KBM-7 (cell line): Measurements from ENCODE around the gene ITPR2.

Source experiments
- DNase-seq: peaks from one replicate; pipeline ENCODE4 v3.0.0-alpha.2; 2015
- in situ Hi-C: fragments of 300-500 bp; cut with MboI; formaldehyde crosslinking; loops from 2 replicates; pipeline ENCODE4 v1.14.3; 2020; ENCODE audit warnings: low sequenced_read_pairs, low pct_unique_long_range_greater_than_20kb, mixed read lengths

Gene ITPR2

DNA sequence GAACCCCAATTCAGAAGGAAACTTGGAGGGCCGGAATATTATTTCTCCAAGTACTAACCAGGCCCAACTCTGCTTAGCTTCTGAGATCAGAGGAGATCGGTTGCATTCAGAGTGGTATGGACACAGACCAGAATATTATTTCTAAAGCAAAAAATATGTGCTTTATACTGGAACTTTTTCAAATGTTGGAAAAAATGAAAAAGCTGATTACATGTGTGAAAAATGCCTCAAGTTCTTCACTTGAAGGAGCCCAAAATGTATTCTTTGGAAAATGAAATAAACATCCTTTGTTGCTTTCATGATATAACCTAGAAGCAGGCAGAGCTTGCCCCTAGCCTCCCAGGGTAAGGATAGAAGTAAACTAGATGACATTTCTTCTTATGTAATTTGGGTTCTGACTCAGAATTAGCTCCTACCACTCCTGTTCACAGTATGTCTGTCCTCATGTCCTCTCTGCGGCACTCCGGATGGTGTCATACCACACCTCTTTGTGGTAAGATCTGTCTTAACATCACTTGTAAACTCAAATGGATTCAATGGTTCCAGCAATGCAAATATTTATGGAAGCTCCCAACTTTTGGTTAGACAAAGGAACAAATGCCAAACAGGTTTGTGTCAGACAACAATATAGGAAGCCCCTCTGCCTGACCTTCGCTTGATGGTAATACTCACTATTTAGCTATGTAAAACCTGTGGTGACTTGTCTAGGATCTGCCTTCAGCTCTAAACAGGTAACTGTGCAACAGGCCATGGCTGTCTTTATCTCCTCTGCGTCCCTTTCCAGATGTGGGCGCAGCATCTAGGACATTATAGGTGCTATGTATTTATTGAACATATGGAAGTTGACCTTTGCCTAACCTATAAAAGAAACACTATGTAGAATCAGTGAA lies 459.1 kb downstream of the ITPR2 start:
- DNase-seq = no peak
- in situ Hi-C loops = no loop called here

- in situ Hi-C loops = no loop called here
- no peak for DNase-seq
Observed at GRCh38 chr12:26372866-26373265, 460.1 kb downstream of the ITPR2 start.

DNA sequence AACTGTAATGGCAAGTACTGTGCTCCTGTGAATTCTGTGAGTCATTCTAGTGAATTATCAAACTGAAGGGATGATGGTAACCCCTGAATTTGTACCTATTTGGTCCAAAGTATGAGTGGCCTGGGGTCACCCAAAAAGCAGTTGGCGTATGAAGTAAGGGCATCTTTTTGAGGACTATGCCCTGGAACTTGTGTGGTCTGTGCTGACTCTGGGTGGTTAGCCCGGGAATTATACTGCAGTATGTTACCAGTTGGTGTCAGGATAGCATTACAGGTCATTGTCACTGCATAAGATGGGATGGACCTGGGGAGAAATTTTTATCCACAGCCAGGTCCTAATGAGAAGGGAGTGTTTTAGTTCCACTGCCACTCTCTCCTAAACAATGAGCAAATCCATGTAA lies 462.9 kb downstream of the ITPR2 start:
- in situ Hi-C loops = no loop called here
- no peak for DNase-seq

GRCh38 chr12:26369588-26369987 lies 463.4 kb downstream of the ITPR2 start:
- in situ Hi-C loops = no loop called here
- no peak for DNase-seq

GRCh38 chr12:26367991-26368730 lies 464.8 kb downstream of the ITPR2 start:
- DNase-seq = no peak
- in situ Hi-C loops = no loop called here

DNA sequence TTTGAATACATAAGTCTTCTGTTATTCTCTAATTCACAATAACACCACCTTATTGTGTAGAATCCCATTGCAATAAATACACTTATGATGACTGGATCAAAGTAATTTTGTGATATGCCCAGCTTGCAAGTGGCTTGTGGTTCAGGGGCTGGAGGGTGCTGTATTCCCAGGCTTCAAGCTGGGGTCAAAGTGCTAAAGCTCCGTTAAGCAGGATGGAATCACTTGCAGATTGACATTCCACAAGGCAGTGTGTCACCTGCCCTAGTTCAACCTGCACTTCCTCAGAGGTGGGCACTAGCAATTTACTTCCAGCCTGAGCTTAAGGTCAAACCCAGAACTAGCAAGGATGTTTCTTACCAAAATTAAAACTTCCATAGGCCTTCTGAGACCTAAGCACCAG lies 471.0 kb downstream of the ITPR2 start:
- in situ Hi-C loops = no loop called here
- DNase-seq = no peak

DNA sequence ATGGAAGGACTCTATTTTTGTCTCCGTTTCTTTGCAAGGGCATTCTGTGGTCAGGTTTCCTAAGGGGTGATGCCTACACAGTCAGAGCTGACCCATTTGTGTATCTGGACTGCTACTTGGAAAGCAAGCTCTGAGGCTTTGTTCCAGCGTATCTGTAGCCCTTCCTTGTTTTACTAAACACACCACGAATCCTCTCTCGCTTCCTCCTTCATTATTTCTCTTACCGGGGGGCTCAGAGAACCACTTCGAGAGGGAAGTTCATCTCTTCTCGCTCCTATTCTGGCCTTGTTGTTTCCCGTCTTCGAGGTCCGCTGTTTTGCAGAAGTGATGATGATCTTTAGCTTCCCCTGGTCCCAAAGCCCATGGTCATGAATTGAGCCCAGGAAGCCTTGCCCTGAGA lies 472.9 kb downstream of the ITPR2 start:
- in situ Hi-C loops = no loop called here

DNA sequence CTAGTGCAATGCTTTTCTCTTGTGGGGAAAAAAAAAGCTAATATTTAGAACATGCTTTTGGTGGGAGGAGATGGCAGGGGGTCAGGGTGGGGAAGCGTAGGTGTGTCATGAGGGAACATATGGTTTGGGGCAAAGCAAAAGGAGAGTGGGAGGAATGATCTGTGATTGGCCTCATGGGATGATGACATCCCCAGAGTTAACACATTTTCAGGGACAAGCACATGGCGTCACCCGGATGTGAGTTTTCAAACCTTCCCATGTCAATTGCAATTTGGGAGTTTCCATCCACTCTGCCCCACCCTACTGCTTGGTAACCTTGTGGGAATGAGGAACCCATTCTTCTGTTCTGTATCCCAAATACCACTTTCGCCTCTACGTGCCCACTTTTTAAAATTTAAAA lies 473.4 kb downstream of the ITPR2 start:
- in situ Hi-C loops = no loop called here
- DNase-seq = no peak

More for the DNA sequence above, 472.9 kb downstream of the ITPR2 start:
- no peak for DNase-seq

DNA sequence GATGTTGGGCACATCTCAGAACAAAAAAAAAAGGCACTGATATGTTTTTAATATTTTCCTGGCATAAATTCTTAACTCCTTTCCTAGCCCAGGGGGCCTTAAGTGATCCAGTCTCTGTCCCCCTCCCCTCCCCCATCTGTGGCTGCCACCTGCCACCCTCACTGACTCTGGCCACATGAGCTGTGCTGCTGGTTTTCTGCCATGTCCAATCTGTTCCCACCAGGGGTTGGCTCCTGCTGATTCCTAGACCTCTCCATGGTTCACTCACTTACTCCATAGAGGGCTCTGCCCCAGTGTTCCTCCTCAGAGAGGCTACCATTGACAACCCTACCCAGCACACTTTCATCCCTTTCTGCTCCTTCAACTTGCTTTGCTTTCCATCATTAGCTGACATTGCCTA lies 474.3 kb downstream of the ITPR2 start:
- in situ Hi-C loops = no loop called here

GRCh38 chr12:26347300-26347699 lies 485.7 kb downstream of the ITPR2 start:
- in situ Hi-C loops = no loop called here
- no peak for DNase-seq

More for the DNA sequence above, 474.3 kb downstream of the ITPR2 start:
- no peak for DNase-seq

DNA sequence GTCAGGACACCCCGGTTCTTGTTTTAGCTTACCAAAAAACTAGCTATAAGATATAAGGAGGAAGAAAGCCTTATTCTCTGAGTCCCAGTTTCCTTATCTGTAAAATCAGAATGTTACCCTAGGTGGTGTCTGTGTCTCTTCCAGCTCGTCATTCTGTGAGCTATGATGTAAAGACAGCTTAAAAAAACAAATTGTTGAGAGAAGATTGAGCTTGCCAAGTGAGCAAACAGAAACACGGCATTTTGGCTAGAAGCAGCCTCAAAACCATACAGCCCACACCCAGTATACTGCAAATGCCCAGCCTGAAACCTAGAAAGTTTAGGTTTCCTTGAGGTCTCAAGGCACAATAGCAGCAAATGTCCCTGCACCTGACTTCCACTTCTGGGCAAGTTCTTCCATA lies 486.3 kb downstream of the ITPR2 start:
- DNase-seq = peak; percentile 25
- in situ Hi-C loops = no loop called here

- in situ Hi-C loops = no loop called here
- peak; percentile 46 for DNase-seq
Observed at GRCh38 chr12:26345471-26346003, 487.5 kb downstream of the ITPR2 start.

DNA sequence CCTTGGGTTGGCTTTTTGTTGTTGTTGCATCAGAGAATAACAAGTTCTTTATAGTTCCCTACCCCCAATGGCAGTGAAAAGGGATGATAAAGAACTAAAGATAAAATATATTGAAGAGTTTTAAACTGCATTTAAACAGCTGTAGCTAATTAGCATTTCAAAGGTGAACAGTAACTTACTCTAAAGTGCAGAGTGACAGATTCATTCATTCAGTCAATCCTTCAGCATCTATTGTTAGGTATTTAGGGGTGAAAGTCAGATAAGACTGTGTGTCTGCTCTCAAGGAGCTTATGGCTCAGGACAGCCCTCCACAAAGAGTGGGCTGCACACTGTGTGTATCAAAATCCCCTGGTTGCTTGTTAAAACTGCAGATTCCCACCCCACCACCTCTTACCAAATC lies 491.5 kb downstream of the ITPR2 start:
- DNase-seq = no peak
- in situ Hi-C loops = no loop called here

- in situ Hi-C loops = no loop called here
- peak; percentile 94 for DNase-seq
Observed at GRCh38 chr12:26340649-26341048, 492.3 kb downstream of the ITPR2 start.

DNA sequence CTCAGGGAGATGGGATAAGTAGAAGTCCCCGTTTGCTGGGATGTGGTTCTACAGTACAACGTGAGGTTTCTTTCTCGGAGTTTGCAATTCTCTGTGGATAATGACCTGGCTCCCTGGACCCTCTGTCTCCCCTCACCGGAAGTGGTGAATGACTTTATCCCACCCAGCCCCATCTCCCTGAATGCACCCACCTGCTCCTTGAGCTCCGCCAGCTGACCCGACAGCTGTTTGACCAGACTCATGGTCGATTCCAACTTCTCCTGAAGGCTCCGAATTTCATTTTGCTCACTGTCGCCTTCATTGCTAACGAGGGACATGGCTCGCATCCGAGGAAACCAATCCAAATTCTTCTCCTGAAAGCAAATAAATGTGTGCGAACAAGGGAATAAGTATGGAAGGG lies 493.0 kb downstream of the ITPR2 start:
- no peak for DNase-seq
- in situ Hi-C loops = no loop called here

DNA sequence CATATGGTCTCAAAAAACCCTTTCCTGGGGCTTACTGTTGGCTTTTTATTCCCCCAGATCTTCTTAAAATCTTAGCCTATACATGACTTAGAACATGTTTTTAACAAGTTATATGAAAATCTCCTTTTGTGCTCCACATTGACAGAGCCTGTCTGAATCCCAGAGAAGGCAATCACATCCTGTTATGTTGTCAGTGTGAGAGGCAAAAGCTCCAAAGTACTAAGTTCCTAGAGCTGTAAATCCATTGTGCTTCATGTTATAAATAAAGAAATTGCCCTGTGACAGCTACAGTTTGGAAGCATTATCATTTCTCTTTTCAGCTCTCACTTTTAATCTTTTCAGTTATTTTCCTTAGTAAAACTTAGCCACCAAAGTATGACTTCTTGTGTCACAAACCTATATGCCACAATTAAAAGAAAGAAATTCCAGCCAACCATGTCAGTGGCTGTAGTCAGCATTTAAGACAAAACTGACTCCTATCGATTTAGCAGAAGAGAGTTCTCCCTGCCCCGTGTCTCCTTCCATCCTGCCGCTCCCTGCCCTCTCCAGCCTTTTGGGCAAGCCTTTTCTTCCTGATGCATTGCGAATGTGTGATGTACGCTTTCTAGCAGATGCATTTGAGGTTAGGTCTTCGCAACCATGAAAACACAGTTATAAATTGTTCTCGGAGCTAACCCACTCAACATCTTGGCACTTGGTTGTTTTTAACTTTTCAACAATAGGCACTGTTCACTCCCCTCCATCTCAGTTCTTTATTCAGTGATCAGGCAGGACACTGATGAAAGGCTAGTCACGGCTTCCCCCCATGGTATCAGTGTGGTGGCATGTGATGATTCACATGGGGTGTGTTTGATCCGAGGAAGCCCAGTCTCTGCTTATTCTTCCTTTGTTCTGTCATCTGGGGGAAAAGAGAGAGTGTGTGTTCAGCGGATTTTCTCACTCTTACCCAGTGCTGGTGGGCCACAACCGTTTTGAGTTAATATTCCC lies 494.1 kb downstream of the ITPR2 start:
- in situ Hi-C loops = no loop called here
- no peak for DNase-seq

DNA sequence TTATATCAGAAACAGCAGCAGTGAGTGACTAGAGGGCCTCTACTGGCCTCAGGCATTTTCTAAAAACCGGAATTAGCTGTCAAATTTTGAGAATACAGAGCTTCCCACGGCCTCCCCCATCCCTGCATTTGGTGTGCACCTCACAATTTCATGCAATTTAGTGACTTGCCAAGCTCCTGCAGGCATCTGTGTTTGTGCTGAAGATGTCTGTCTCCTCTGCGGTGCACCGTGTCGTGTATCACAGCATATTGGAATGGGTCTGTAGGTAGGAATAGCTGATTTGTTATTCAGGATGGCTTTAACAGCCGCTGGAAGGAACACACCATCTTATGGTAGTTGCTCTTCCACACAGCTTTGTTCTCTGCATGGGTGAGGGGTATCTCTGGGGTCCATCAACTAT lies 497.3 kb downstream of the ITPR2 start:
- DNase-seq = no peak

GRCh38 chr12:26334621-26335124 lies 498.3 kb downstream of the ITPR2 start:
- in situ Hi-C loops = no loop called here
- DNase-seq = peak; percentile 59

More for the DNA sequence above, 497.3 kb downstream of the ITPR2 start:
- in situ Hi-C loops = no loop called here

DNA sequence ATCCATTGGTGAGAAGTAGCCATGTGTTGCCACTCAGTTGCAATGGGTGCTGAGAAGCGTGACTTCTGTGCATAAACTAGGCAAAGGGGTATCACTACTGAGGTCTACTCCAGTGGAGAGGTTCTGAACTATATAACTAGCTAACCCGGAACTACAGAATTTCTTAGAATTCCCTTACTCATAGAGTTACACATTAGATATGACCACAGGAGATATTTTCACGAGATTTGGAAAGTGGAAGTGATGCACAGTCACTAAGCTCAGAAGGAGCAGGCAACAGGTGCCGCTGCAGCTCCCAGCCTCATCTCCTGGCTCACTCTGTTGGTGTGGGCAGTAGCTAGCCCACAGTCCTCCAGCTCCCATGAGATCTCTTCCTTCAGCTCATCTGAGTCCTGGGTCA lies 501.0 kb downstream of the ITPR2 start:
- in situ Hi-C loops = no loop called here
- no peak for DNase-seq
